Measurements from ENCODE around the gene OLFM1.
"Not testable (repeated sequence)": the region's sequence is repeated elsewhere in the genome, so short reads cannot be mapped to it uniquely, and the experiment has no call there.

OLFM1 gene

GRCh38 chr9:135156525-135157510 lies 69.3 kb downstream of the OLFM1 start:
- no peak for DNase-seq

- DNase-seq = no peak
Measured at GRCh38 chr9:135157856-135158563, 70.5 kb downstream of the OLFM1 start.

- no peak for DNase-seq
Measured at GRCh38 chr9:135158564-135158937, 71.1 kb downstream of the OLFM1 start.

- DNase-seq = no peak
Measured at GRCh38 chr9:135159801-135160200, 72.3 kb downstream of the OLFM1 start.

- DNase-seq = no peak
Measured at GRCh38 chr9:135160862-135161261, 73.4 kb downstream of the OLFM1 start.

GRCh38 chr9:135162599-135162998 lies 75.1 kb downstream of the OLFM1 start:
- not testable (repeated sequence) for DNase-seq

GRCh38 chr9:135163023-135163780 lies 75.7 kb downstream of the OLFM1 start:
- no peak for DNase-seq

GRCh38 chr9:135164036-135164435 lies 76.6 kb downstream of the OLFM1 start:
- DNase-seq = no peak

GRCh38 chr9:135165003-135165711 lies 77.7 kb downstream of the OLFM1 start:
- no peak for DNase-seq

- no peak for DNase-seq
Measured at GRCh38 chr9:135165756-135166519, 78.5 kb downstream of the OLFM1 start.

- DNase-seq = no peak
Measured at GRCh38 chr9:135166565-135166964, 79.1 kb downstream of the OLFM1 start.

GRCh38 chr9:135167356-135167755 lies 79.9 kb downstream of the OLFM1 start:
- DNase-seq = no peak

- no peak for DNase-seq
Measured at GRCh38 chr9:135167849-135168655, 80.6 kb downstream of the OLFM1 start.

- DNase-seq = no peak
Measured at GRCh38 chr9:135169709-135170226, 82.3 kb downstream of the OLFM1 start.

- DNase-seq = no peak
Measured at GRCh38 chr9:135170535-135170934, 83.1 kb downstream of the OLFM1 start.

Data from GF-D8 (cell line).